ES-I3 (cell line): ENCODE measurements around the gene TRAPPC12.
"Not testable (repeated sequence)": the region's sequence is repeated elsewhere in the genome, so short reads cannot be mapped to it uniquely, and the experiment has no call there.

Experiments
- H3K36me3 ChIP-seq: 2 replicates; pipeline ENCODE4 v1.6.1; 2013; ENCODE audit warnings: mild to moderate bottlenecking, low read length, control low read depth, moderate library complexity; ENCODE audit not compliant: insufficient read depth
- H3K4me1 ChIP-seq: 2 replicates; pipeline ENCODE4 v1.6.1; 2013; ENCODE audit warnings: mild to moderate bottlenecking, control low read depth, low read length; ENCODE audit not compliant: insufficient read depth
- H3K9ac ChIP-seq: 2 replicates; pipeline ENCODE4 v1.6.1; 2013; ENCODE audit warnings: low read depth, mild to moderate bottlenecking, low read length, moderate library complexity
- H3K9me3 ChIP-seq: 2 replicates; pipeline ENCODE4 v1.6.1; 2013; ENCODE audit warnings: mild to moderate bottlenecking, low read length, moderate library complexity; ENCODE audit not compliant: control insufficient read depth, insufficient read depth

TRAPPC12 gene

GRCh38 chr2:3494984-3495666 is 115.6 kb downstream of the TRAPPC12 start:
- Histone ChIP-seq H3K36me3 (peaks cover 3% of the 10 kb centered on the region; the same call in 1 of the 2 replicates), H3K4me1 (0 out of 2 replicates have a peak, but pooled peaks cover 7% of the 10 kb centered on the region)

GRCh38 chr2:3496708-3497080 is 117.2 kb downstream of the TRAPPC12 start:
- H3K36me3 ChIP-seq, H3K4me1 ChIP-seq, H3K9me3 ChIP-seq, H3K9ac ChIP-seq: not testable (repeated sequence)

More at GRCh38 chr2:3494984-3495666, 115.6 kb downstream of the TRAPPC12 start:
- no peak overlapping the region for H3K9ac ChIP-seq
- no peaks in the 10 kb centered on the region for H3K9me3 ChIP-seq

DNA sequence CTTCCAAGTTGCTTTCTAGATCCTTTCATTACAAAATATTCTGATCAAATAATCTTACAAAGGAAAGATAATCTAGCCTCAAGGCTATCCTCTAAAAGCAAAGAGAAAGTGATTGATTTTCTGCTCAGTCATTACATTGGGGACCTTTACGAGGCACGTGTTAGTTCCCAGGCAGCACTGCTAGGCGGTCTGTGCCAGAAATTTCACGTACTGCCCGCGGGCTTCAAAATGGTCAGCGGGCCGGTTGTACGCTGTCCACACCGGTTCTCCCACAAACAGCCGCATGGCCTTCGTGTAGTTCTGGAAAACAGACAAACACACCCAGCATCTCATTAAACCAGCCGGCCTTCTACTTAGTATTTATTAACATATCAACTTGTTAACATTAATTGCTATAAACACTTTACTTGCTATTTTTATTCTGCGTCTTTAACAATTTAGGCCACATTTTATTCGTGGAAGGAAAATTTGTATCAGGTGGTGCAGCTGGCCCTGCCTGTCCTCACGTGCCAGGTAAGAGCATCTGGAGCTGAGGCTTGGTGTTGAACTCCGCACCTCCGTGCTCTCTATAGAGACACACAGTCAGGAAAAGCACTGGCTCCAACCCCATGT is 119.4 kb downstream of the TRAPPC12 start:
- Histone ChIP-seq H3K9ac (no peak overlapping the region), H3K4me1 (0 out of 2 replicates have a peak, but pooled peaks cover under 1% of the 10 kb centered on the region), H3K9me3 (no peaks in the 10 kb centered on the region), H3K36me3 (peaks cover 3% of the 10 kb centered on the region; the same call in 1 of the 2 replicates)

GRCh38 chr2:3500326-3500899 is 120.9 kb downstream of the TRAPPC12 start:
- no peak overlapping the region for H3K9ac ChIP-seq
- no peaks in the 10 kb centered on the region for H3K4me1 ChIP-seq
- peaks cover 3% of the 10 kb centered on the region; the same call in 1 of the 2 replicates for H3K36me3 ChIP-seq
- no peaks in the 10 kb centered on the region for H3K9me3 ChIP-seq

DNA sequence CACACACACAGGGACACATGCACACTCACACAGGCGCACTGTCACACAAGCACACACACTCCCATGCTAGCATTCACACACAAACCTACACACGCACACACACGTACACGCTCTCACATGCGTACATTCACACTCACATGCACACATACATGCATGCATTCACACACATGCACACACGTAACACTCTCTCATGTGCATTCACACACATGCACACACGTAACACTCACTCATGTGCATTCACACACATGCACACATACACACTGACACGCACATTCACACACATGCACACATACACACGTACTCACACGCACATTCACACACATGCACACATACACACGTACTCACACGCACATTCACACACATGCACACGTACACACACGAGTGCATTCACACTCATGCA is 123.6 kb downstream of the TRAPPC12 start:
- Histone ChIP-seq H3K36me3 (no peaks in the 10 kb centered on the region), H3K9ac (no peak overlapping the region), H3K9me3 (no peaks in the 10 kb centered on the region), H3K4me1 (no peaks in the 10 kb centered on the region)

GRCh38 chr2:3503483-3503882 is 124.0 kb downstream of the TRAPPC12 start:
- Histone ChIP-seq H3K4me1 (no peaks in the 10 kb centered on the region), H3K36me3 (no peaks in the 10 kb centered on the region), H3K9ac (no peak overlapping the region), H3K9me3 (no peaks in the 10 kb centered on the region)

- Histone ChIP-seq H3K36me3 (no peaks in the 10 kb centered on the region), H3K4me1 (no peaks in the 10 kb centered on the region), H3K9me3 (no peaks in the 10 kb centered on the region), H3K9ac (no peak overlapping the region)
These were observed 125.2 kb downstream of the TRAPPC12 start for GRCh38 chr2:3504741-3505140.

DNA sequence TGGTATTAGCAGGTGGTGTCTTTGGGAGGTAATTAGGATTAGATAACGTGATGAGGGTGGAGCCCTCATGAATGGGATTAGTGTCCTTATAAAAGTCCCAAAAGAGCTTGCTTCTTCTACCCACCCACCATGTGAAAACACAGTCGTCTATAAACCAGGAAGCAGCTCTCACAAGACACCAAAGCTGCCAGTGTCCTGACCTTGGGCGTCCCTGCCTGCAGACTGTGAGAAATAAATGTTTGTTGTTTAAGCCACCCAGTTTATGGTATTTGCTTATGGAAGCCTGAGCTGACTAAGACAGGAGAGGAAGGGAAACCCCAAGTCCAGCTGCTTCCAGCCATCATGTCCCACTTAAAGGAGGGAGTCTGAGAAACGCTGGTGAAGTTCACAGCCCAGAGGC is 126.3 kb downstream of the TRAPPC12 start:
- no peaks in the 10 kb centered on the region for H3K36me3 ChIP-seq
- no peaks in the 10 kb centered on the region for H3K9me3 ChIP-seq
- no peak overlapping the region for H3K9ac ChIP-seq
- H3K4me1 ChIP-seq, result no peaks in the 10 kb centered on the region

DNA sequence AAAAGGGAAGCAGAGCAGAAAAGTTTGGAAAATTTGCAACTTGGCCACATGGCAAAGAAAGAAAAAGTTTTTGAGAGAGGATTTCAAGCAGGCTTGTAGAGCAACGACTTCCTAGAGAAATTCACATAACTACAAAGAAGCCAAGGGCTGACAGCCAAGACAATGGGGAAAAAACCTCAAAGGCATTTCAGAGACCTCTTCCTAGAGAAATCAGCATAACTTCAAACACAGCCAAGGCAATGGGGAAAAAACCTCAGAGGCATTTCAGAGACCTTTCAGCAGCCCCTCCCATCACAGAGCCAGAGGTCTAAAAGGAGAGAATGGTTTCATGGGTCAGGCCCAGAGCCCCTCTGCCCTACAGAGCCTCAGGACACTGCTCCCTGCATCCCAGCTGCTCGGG is 132.6 kb downstream of the TRAPPC12 start:
- Histone ChIP-seq H3K9ac (no peak overlapping the region), H3K9me3 (no peaks in the 10 kb centered on the region; the same call in none of the 2 replicates), H3K4me1 (no peaks in the 10 kb centered on the region), H3K36me3 (peaks cover 1% of the 10 kb centered on the region; the same call in 1 of the 2 replicates)

GRCh38 chr2:3513026-3513810 is 133.7 kb downstream of the TRAPPC12 start:
- no peak overlapping the region for H3K9ac ChIP-seq
- no peaks in the 10 kb centered on the region for H3K4me1 ChIP-seq
- peaks cover 4% of the 10 kb centered on the region; the same call in 1 of the 2 replicates for H3K36me3 ChIP-seq
- H3K9me3 ChIP-seq, result no peaks in the 10 kb centered on the region; the same call in none of the 2 replicates

- H3K4me1 ChIP-seq, H3K9ac ChIP-seq, H3K9me3 ChIP-seq, H3K36me3 ChIP-seq: not testable (repeated sequence)
These were observed 135.9 kb downstream of the TRAPPC12 start for GRCh38 chr2:3515438-3515837.

DNA sequence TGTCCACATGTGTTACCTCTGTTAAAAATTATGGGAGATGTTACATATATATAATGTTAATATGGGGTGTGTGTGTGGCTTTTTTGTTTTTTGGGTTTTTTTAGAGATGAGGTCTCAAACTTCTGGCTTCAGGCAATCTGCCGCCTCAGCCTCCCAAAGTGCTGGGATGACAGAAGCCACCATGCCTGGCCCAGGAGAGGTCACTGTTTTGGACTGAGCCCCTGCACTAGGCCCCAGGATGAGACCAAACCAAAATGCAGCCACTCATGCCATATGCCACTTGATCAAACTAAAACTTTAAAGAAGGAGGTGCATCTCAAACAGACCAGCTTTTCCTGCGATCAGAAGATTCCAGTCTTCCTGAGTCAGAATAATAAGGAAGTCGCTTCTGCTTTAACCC is 137.3 kb downstream of the TRAPPC12 start:
- Histone ChIP-seq H3K36me3 (peaks cover 4% of the 10 kb centered on the region; the same call in 1 of the 2 replicates), H3K4me1 (no peaks in the 10 kb centered on the region), H3K9me3 (no peaks in the 10 kb centered on the region; the same call in none of the 2 replicates), H3K9ac (no peak overlapping the region; the same call in 1 of the 2 replicates)

DNA sequence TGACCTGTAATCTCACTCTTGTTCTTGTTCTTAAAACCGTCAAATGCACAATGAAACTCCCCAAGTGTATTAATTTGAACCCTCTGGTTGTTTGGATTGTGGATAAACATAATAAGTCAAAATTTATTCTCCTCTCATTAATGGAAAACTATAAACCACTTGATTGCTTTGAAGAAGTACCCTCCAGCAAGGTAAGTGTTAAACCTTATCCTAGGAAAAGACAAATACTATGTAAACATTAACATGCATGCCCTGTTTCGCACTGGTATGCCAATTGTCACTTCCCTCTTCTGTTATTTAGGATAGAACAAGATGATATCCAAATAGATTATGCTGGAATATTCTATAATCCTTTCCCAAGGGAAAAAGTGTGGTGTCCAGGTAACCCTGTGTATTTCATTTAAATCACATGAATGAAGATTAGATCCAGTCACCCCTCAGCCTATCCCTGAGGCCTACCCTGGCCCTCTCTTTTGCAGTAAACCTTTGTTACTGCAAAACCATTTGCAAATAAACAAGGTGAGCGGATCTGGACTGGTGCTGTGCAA is 138.5 kb downstream of the TRAPPC12 start:
- Histone ChIP-seq H3K9ac (peak overlapping the region; percentile 87), H3K4me1 (no peaks in the 10 kb centered on the region), H3K9me3 (no peaks in the 10 kb centered on the region; the same call in 1 of the 2 replicates), H3K36me3 (peaks cover 4% of the 10 kb centered on the region; the same call in 1 of the 2 replicates)
